ENCODE data around the gene SLC17A8. TPM values are rescaled to one million over a fixed set of nuclear protein-coding genes. Genes with fewer than 3 reads are reported as not detected.

Gene SLC17A8
- polyA plus RNA-seq, 1 of the 3 experiments (the other 2 are of a cell fraction): not detected

DNA sequence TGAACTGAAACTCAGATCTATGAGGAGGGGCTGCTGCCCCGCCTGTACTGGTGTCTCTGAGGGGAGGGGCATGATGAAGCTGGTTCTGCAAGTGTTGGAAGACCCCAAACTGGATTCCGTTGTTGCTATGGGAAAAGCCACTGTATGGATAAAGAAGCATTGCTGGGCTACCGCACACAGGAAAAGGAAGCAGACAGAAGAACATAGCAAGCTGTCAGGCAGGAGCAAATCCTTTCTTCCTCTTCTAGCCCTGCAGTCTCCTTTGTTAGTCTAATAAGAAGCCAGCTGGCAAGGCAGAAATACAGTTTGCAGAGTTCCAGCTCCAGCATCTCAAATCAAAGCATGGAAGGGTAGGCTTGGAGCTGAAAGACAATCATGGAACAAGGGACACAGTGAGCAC lies 90.5 kb downstream of the SLC17A8 start (continued):
- TF ChIP-seq, protein P1, sequence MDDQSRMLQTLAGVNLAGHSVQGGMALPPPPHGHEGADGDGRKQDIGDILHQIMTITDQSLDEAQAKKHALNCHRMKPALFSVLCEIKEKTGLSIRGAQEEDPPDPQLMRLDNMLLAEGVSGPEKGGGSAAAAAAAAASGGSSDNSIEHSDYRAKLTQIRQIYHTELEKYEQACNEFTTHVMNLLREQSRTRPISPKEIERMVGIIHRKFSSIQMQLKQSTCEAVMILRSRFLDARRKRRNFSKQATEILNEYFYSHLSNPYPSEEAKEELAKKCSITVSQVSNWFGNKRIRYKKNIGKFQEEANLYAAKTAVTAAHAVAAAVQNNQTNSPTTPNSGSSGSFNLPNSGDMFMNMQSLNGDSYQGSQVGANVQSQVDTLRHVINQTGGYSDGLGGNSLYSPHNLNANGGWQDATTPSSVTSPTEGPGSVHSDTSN (IDR thresholded peaks at IDR 0.05): no peak
- no peak for TF ChIP-seq GABPA (IDR thresholded peaks at IDR 0.05; ENCODE audit: low read depth)
- no peak for TF ChIP-seq EP300 (IDR thresholded peaks at IDR 0.05; ENCODE audit: borderline replicate concordance in 1 of 2, low read depth in 1 of 2, low read length in 1 of 2)
- TF ChIP-seq ELF1 (IDR thresholded peaks at IDR 0.05): no peak
- TF ChIP-seq YY1 (IDR thresholded peaks at IDR 0.05; ENCODE audit: low read depth): no peak
- TF ChIP-seq, protein P2, sequence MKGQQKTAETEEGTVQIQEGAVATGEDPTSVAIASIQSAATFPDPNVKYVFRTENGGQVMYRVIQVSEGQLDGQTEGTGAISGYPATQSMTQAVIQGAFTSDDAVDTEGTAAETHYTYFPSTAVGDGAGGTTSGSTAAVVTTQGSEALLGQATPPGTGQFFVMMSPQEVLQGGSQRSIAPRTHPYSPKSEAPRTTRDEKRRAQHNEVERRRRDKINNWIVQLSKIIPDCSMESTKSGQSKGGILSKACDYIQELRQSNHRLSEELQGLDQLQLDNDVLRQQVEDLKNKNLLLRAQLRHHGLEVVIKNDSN (IDR thresholded peaks at IDR 0.05; ENCODE audit: borderline replicate concordance, low read depth): no peak
- TF ChIP-seq, protein P3, sequence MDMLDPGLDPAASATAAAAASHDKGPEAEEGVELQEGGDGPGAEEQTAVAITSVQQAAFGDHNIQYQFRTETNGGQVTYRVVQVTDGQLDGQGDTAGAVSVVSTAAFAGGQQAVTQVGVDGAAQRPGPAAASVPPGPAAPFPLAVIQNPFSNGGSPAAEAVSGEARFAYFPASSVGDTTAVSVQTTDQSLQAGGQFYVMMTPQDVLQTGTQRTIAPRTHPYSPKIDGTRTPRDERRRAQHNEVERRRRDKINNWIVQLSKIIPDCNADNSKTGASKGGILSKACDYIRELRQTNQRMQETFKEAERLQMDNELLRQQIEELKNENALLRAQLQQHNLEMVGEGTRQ (IDR thresholded peaks at IDR 0.05; ENCODE audit: borderline replicate concordance, low read depth, low read length): no peak

DNA sequence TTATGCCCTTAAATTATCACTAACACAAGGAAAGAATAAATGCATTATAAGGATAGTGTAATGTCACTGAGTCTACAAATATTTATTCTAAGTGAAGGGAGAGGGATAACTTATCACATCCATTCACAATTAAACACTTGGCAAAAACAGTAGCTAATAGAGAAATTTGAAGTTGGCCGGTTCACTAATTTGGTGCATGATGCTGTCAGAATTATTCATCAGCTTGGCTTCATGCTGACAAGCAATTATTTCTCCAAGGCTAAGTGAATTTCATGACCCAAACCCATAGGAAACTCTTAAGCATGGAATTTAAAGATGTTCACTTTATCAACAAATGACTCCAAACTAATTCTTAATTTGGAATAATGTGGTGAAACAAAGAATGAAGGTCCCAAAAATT lies 91.8 kb downstream of the SLC17A8 start:
- TF ChIP-seq POLR2AphosphoS5 (IDR thresholded peaks at IDR 0.05; ENCODE audit: low read depth, low read length) (no peak), CHD2 (IDR thresholded peaks at IDR 0.05; ENCODE audit: low read length, partially characterized antibody) (no peak), MEF2A (IDR thresholded peaks at IDR 0.05; ENCODE audit: borderline replicate concordance, low read depth) (no peak), FOSL2 (IDR thresholded peaks at IDR 0.05; ENCODE audit: borderline replicate concordance, low read depth) (no peak), RAD21 (IDR thresholded peaks at IDR 0.05; ENCODE audit: low read length) (no peak), SIN3A (IDR thresholded peaks at IDR 0.05; ENCODE audit: borderline replicate concordance, low read depth, low read length) (no peak), RXRA (IDR thresholded peaks at IDR 0.05; ENCODE audit: borderline replicate concordance, low read depth) (no peak), RFX5 (IDR thresholded peaks at IDR 0.05; ENCODE audit: low read length) (no peak), SMC3 (IDR thresholded peaks at IDR 0.05; ENCODE audit: low read depth, low read length) (no peak), ELF1 (IDR thresholded peaks at IDR 0.05) (no peak), TCF12 (IDR thresholded peaks at IDR 0.05) (no peak), JUND (IDR thresholded peaks at IDR 0.05) (no peak), FOXM1 (IDR thresholded peaks at IDR 0.05; ENCODE audit: low read depth) (no peak), NFIC (IDR thresholded peaks at IDR 0.05; ENCODE audit: borderline replicate concordance) (no peak)
- TF ChIP-seq, protein P4, sequence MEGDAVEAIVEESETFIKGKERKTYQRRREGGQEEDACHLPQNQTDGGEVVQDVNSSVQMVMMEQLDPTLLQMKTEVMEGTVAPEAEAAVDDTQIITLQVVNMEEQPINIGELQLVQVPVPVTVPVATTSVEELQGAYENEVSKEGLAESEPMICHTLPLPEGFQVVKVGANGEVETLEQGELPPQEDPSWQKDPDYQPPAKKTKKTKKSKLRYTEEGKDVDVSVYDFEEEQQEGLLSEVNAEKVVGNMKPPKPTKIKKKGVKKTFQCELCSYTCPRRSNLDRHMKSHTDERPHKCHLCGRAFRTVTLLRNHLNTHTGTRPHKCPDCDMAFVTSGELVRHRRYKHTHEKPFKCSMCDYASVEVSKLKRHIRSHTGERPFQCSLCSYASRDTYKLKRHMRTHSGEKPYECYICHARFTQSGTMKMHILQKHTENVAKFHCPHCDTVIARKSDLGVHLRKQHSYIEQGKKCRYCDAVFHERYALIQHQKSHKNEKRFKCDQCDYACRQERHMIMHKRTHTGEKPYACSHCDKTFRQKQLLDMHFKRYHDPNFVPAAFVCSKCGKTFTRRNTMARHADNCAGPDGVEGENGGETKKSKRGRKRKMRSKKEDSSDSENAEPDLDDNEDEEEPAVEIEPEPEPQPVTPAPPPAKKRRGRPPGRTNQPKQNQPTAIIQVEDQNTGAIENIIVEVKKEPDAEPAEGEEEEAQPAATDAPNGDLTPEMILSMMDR (IDR thresholded peaks at IDR 0.05): no peak
- TF ChIP-seq, protein P1 (IDR thresholded peaks at IDR 0.05): no peak
- Histone ChIP-seq H3K27me3 (ENCODE audit: insufficient read depth) (peaks cover 11% of the 10 kb centered on the region; the same call in 1 of the 2 replicates), H3F3A (replicated peaks; ENCODE audit: insufficient read depth) (no peaks in the 10 kb centered on the region), H3K9ac (no peak overlapping the region), H3K9me3 (no peaks in the 10 kb centered on the region), H3K4me2 (no peak overlapping the region), H4K20me1 (ENCODE audit: insufficient read depth) (no peaks in the 10 kb centered on the region), H3K4me1 (ENCODE audit: control insufficient read depth in 1 of 2, insufficient read depth in 2 of 2, low read depth in 1 of 2, low read length in 1 of 2) (no peaks in the 10 kb centered on the region), H3K27ac (ENCODE audit: low read depth in 2 of 2, low read length in 1 of 2) (no peak overlapping the region), H3K36me3 (replicated peaks in 1 of 2; ENCODE audit: control insufficient read depth in 1 of 2, insufficient read depth in 2 of 2, low read length in 1 of 2) (no peaks in the 10 kb centered on the region), H3K79me2 (ENCODE audit: insufficient read depth) (no peaks in the 10 kb centered on the region), H2AFZ (ENCODE audit: low read depth) (no peak overlapping the region), H3K9me2 (no peaks in the 10 kb centered on the region), H3K4me3 (ENCODE audit: low read depth in 2 of 2, low read length in 1 of 2) (no peak overlapping the region)
- DNase-seq: no peak
- POLR2A ChIA-PET: no interaction called here
- CTCF ChIA-PET: no interaction called here
- 68% methylated on average over 1 of the region's 1 CpG for WGBS (ENCODE audit: low lambda C conversion rate)
